Keratinocyte (primary cell): ENCODE results near the gene IL36RN. TPM values are rescaled to one million over a fixed set of nuclear protein-coding genes. Genes with fewer than 3 reads are reported as not detected.

Experiments
- DNase-seq: peaks from one replicate; pipeline ENCODE4 v3.0.0-alpha.2; 2011; ENCODE audit warnings: low read depth, missing footprints, low spot score
- FAIRE-seq: peaks from 2 replicates; lab custom pipeline; 2011; peaks lifted over from hg19 to GRCh38; lab: Jason Lieb, UNC
- H2AFZ ChIP-seq: 2 replicates; pipeline ENCODE4 v1.6.0; 2012; ENCODE audit warnings: low read length, control low read depth, inconsistent platforms; ENCODE audit not compliant: control insufficient read depth
- H3K27ac ChIP-seq: 2 replicates; pipeline ENCODE4 v1.5.1; 2011; ENCODE audit warnings: low read length; ENCODE audit not compliant: control insufficient read depth, insufficient read depth
- H3K27me3 ChIP-seq: 3 replicates; pipeline ENCODE4 v1.6.0; 2011; ENCODE audit warnings: low read length; ENCODE audit not compliant: control insufficient read depth, insufficient read depth; ENCODE audit errors: extremely low read depth
- H3K36me3 ChIP-seq, 2 experiments: 2 replicates in 1 of 2; 3 replicates in 1 of 2; pipeline ENCODE4 v1.5.1; 2011; ENCODE audit warnings: low read length in 2 of 2, mild to moderate bottlenecking in 1 of 2; ENCODE audit not compliant: control insufficient read depth in 2 of 2, insufficient read depth in 2 of 2; ENCODE audit errors: extremely low read depth in 1 of 2
- H3K4me1 ChIP-seq: 3 replicates; pipeline ENCODE4 v1.5.1; 2011; ENCODE audit warnings: low read length; ENCODE audit not compliant: control insufficient read depth, insufficient read depth; ENCODE audit errors: extremely low read depth
- H3K4me2 ChIP-seq: 3 replicates; pipeline ENCODE4 v1.6.0; 2011; ENCODE audit warnings: low read depth, low read length; ENCODE audit not compliant: control insufficient read depth, insufficient read depth; ENCODE audit errors: extremely low read depth
- H3K4me3 ChIP-seq, 3 experiments: fragments of 200-600 bp in 1 of 3; sonication (generic) in 1 of 3; 2 replicates in 2 of 3; 3 replicates in 1 of 3; pipeline ENCODE4 v1.5.1; 2011 to 2016; ENCODE audit warnings: low read length in 3 of 3, mild to moderate bottlenecking in 3 of 3, control low read depth in 2 of 3, inconsistent platforms in 1 of 3, low read depth in 1 of 3, mixed read lengths in 1 of 3, mixed run types in 1 of 3, moderate library complexity in 1 of 3; ENCODE audit not compliant: control insufficient read depth in 2 of 3, insufficient read depth in 2 of 3; ENCODE audit errors: extremely low read depth in 1 of 3
- H3K79me2 ChIP-seq: 2 replicates; pipeline ENCODE4 v1.6.0; 2012; ENCODE audit warnings: low read length; ENCODE audit not compliant: control insufficient read depth, insufficient read depth
- H3K9ac ChIP-seq: 3 replicates; pipeline ENCODE4 v1.6.0; 2011; ENCODE audit warnings: low read length; ENCODE audit not compliant: control insufficient read depth, insufficient read depth; ENCODE audit errors: extremely low read depth
- H3K9me1 ChIP-seq: 3 replicates; pipeline ENCODE4 v1.6.0; 2011; ENCODE audit warnings: low read length; ENCODE audit not compliant: control insufficient read depth, insufficient read depth; ENCODE audit errors: extremely low read depth
- H3K9me3 ChIP-seq: 2 replicates; pipeline ENCODE4 v1.5.1; 2012; ENCODE audit warnings: low read depth, low read length; ENCODE audit not compliant: control insufficient read depth
- H4K20me1 ChIP-seq: 3 replicates; pipeline ENCODE4 v1.6.0; 2011; ENCODE audit warnings: low read length; ENCODE audit not compliant: control insufficient read depth, insufficient read depth; ENCODE audit errors: extremely low read depth
- EZH2 ChIP-seq: IDR thresholded peaks from one replicate; pipeline ENCODE4 v1.6.1; 2012; ENCODE audit warnings: inconsistent platforms, mild to moderate bottlenecking, low read length, moderate library complexity
- dilution Hi-C: fragments of 300-500 bp; cut with MboI; formaldehyde crosslinking; loops from one replicate; pipeline ENCODE4 v1.7.0; 2020; ENCODE audit warnings: low sequenced_read_pairs; ENCODE audit not compliant: extremely low pct_ligation_motif_present
- polyA plus RNA-seq, 5 experiments: library from polyadenylated mRNA; depleted of rRNA in 3 of 5; stranded (reverse) in 3 of 5; stranded (forward) in 1 of 5; unstranded in 1 of 5; fragments of >200 nt; gene quantifications; 1 replicate in 1 of 5; 2 replicates in 3 of 5; 3 replicates in 1 of 5; pipeline versions ENCODE4 v1.2.1 to v1.2.3, GENCODE V29; 2011 to 2012; ENCODE audit warnings: missing spikeins in 2 of 5, low read depth in 1 of 5, low replicate concordance in 1 of 5
- TF ChIP-seq, protein P1 (sequence below), 3 experiments: IDR thresholded peaks in 1 of 3; conservative IDR thresholded peaks in 1 of 3; optimal IDR thresholded peaks in 1 of 3; 2 replicates in 2 of 3; 3 replicates in 1 of 3; pipeline versions ENCODE3 to v1.5.1; 2011; ENCODE audit warnings: low read length in 3 of 3, mild to moderate bottlenecking in 3 of 3, moderate library complexity in 2 of 3, control low read depth in 1 of 3, inconsistent platforms in 1 of 3; ENCODE audit not compliant: insufficient read depth in 2 of 3; ENCODE audit errors: extremely low read depth in 1 of 3

Gene IL36RN
- polyA plus RNA-seq, 1 donor (not counting 4 experiments of a cell fraction or from before 2014, with no cell fraction given) = 3.9 TPM

DNA sequence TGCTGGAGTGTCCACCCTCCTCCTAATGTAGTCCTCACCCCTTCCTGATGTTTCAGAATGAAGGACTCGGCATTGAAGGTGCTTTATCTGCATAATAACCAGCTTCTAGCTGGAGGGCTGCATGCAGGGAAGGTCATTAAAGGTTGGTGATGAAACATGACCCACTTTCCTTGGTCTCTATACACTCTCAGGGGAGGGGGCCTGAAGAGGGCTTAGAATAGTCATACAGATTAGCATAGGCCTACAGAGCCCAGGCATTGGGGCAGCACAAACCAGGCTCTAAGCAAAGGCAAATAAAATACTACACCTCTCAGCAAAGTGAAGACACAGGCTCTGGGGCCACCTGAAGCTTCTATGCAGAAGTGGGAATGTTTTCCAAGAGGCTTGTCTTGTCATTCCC lies 1.8 kb downstream of the IL36RN start:
- DNase-seq (no peak), FAIRE-seq (no peak)
- Histone ChIP-seq H3K9me3 (no peaks in the 10 kb centered on the region), H3K79me2 (no peaks in the 10 kb centered on the region), H2AFZ (no peak overlapping the region), H3K4me2 (no peak overlapping the region), H3K4me3 (no peak overlapping the region), H3K27ac (no peak overlapping the region), H3K4me1 (peaks cover 18% of the 10 kb centered on the region), H3K27me3 (no peaks in the 10 kb centered on the region), H3K36me3 (no peaks in the 10 kb centered on the region), H4K20me1 (no peaks in the 10 kb centered on the region), H3K9me1 (no peaks in the 10 kb centered on the region), H3K9ac (no peak overlapping the region)
- dilution Hi-C loops = no loop called here
- TF ChIP-seq, protein P1, sequence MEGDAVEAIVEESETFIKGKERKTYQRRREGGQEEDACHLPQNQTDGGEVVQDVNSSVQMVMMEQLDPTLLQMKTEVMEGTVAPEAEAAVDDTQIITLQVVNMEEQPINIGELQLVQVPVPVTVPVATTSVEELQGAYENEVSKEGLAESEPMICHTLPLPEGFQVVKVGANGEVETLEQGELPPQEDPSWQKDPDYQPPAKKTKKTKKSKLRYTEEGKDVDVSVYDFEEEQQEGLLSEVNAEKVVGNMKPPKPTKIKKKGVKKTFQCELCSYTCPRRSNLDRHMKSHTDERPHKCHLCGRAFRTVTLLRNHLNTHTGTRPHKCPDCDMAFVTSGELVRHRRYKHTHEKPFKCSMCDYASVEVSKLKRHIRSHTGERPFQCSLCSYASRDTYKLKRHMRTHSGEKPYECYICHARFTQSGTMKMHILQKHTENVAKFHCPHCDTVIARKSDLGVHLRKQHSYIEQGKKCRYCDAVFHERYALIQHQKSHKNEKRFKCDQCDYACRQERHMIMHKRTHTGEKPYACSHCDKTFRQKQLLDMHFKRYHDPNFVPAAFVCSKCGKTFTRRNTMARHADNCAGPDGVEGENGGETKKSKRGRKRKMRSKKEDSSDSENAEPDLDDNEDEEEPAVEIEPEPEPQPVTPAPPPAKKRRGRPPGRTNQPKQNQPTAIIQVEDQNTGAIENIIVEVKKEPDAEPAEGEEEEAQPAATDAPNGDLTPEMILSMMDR (optimal IDR thresholded peaks at IDR 0.05 in 1 of 3, IDR thresholded peaks at IDR 0.05 in 1 of 3, conservative IDR thresholded peaks at IDR 0.05 in 1 of 3; ENCODE audit: extremely low read depth in 1 of 3, insufficient read depth in 2 of 3, low read length in 3 of 3) = no peak

DNA sequence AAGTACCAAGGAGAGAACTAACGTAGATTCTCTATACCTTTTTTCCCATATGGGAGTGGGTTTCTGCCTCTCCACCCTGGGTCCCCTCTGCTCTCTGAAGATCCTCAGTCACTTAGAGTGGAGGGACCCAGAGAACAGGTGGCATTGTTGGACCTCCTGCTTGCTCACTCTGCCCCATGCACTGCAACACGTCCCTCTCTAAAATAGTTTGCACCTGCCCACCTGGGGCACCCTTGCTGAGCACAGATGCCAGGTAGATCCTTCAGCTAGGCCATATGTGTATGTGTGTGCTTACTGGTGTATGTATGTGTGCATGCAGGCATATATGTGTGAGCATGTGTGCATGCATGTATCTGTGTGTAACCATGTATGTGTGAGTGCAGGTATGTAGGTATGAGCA lies 2.2 kb downstream of the IL36RN start:
- Histone ChIP-seq H3K36me3 (no peaks in the 10 kb centered on the region), H3K27ac (no peak overlapping the region), H2AFZ (no peak overlapping the region), H3K4me3 (no peak overlapping the region), H4K20me1 (no peaks in the 10 kb centered on the region), H3K4me1 (peaks cover 18% of the 10 kb centered on the region), H3K9me3 (no peaks in the 10 kb centered on the region), H3K4me2 (no peak overlapping the region), H3K9me1 (no peaks in the 10 kb centered on the region), H3K79me2 (no peaks in the 10 kb centered on the region), H3K9ac (no peak overlapping the region), H3K27me3 (no peaks in the 10 kb centered on the region)
- FAIRE-seq = no peak
- dilution Hi-C loops = no loop called here
- no peak for TF ChIP-seq EZH2
- TF ChIP-seq, protein P1 (optimal IDR thresholded peaks at IDR 0.05 in 1 of 3, IDR thresholded peaks at IDR 0.05 in 1 of 3, conservative IDR thresholded peaks at IDR 0.05 in 1 of 3; ENCODE audit: extremely low read depth in 1 of 3, insufficient read depth in 2 of 3, low read length in 3 of 3) = no peak
- DNase-seq = no peak
